ENCODE data around the gene TRAK2.
"Not testable (repeated sequence)": the region's sequence is repeated elsewhere in the genome, so short reads cannot be mapped to it uniquely, and the experiment has no call there.

The TRAK2 gene

DNA sequence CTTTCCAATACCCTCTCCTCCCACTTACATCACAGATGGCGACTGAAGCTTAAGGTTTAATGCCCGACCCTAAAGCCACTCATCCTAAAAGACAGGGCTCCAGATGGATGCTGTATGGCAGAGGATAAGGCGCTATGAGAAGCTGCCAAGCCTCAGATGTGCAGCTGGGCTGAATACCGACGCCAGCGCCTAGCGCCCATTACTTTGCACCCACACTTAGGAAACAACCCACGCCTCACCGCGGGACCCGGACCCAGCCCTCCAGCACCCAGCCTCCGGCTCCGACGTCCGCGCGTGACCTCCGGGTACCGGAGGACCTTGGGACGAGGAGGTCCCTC lies 335 bp downstream of the TRAK2 start:
- H3K9me3 ChIP-seq (ENCODE audit: control insufficient read depth, low read length), result no peaks in the 10 kb centered on the region
- peak overlapping the region; percentile 93 for H3K4me3 ChIP-seq (ENCODE audit: insufficient read depth, low read depth, low read length, poor library complexity, severe bottlenecking)
- no peaks in the 10 kb centered on the region for H3K27me3 ChIP-seq (replicated peaks; ENCODE audit: control insufficient read depth, insufficient read depth, low read length, poor library complexity, severe bottlenecking)
- DNase-seq, result no peak
- no peaks in the 10 kb centered on the region for H3K36me3 ChIP-seq (ENCODE audit: control insufficient read depth, insufficient read depth, low read length)
- peak overlapping the region; percentile 83 for H3K27ac ChIP-seq (ENCODE audit: insufficient read depth, low read length, poor library complexity, severe bottlenecking)
- peaks cover 22% of the 10 kb centered on the region for H3K4me1 ChIP-seq (ENCODE audit: control insufficient read depth, insufficient read depth, low read length, poor library complexity, severe bottlenecking)

DNA sequence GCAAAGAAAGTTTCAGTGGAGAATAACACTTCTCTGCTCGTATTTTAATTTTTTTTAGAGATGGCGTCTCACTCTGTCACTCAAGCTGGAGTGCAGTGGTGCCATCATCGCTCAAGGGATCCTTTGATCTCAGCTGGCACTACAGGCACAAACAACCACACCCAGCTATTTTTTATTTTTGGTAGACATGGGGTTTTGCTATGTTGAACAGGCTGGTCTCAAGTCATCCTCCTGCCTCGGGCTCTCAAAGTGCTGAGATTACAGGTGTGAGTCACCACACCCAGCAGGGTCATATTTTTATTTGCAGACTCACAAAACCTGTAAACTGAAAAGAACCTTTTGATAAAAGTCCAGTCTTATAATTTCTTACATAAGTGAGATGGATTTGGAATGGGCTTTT lies 2.6 kb downstream of the TRAK2 start:
- H3K4me1 ChIP-seq (ENCODE audit: control insufficient read depth, insufficient read depth, low read length, poor library complexity, severe bottlenecking), result peaks cover 22% of the 10 kb centered on the region
- no peaks in the 10 kb centered on the region for H3K27me3 ChIP-seq (replicated peaks; ENCODE audit: control insufficient read depth, insufficient read depth, low read length, poor library complexity, severe bottlenecking)
- H3K36me3 ChIP-seq (ENCODE audit: control insufficient read depth, insufficient read depth, low read length), result no peaks in the 10 kb centered on the region
- peak overlapping the region; percentile 33 for H3K27ac ChIP-seq (ENCODE audit: insufficient read depth, low read length, poor library complexity, severe bottlenecking)
- peak in 2 of 3 donors; percentile 14 to 33 for DNase-seq
- H3K4me3 ChIP-seq (ENCODE audit: insufficient read depth, low read depth, low read length, poor library complexity, severe bottlenecking), result no peak overlapping the region
- no peaks in the 10 kb centered on the region for H3K9me3 ChIP-seq (ENCODE audit: control insufficient read depth, low read length)

DNA sequence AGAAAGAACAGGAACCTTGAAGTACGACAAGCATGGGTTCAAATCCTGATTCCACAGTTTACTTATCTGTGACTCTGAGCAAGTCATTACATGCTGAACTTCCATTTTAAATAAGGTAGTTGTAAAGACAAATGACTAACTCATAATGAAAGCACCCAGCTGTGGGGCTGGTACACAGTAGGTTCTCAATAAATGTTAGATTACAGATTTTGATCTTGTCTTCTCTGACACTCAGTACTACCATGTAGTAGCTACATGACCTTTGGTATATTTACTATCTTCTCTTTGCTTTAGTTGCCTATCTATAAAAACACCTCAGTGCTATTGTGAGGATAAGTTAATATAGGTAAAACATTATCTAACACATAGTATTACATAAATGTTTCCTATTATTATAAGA lies 3.2 kb downstream of the TRAK2 start:
- Histone ChIP-seq H3K9me3 (ENCODE audit: control insufficient read depth, low read length) (no peaks in the 10 kb centered on the region), H3K27me3 (replicated peaks; ENCODE audit: control insufficient read depth, insufficient read depth, low read length, poor library complexity, severe bottlenecking) (no peaks in the 10 kb centered on the region), H3K4me3 (ENCODE audit: insufficient read depth, low read depth, low read length, poor library complexity, severe bottlenecking) (no peak overlapping the region), H3K4me1 (ENCODE audit: control insufficient read depth, insufficient read depth, low read length, poor library complexity, severe bottlenecking) (peaks cover 22% of the 10 kb centered on the region), H3K27ac (ENCODE audit: insufficient read depth, low read length, poor library complexity, severe bottlenecking) (peak overlapping the region; percentile 40), H3K36me3 (ENCODE audit: control insufficient read depth, insufficient read depth, low read length) (no peaks in the 10 kb centered on the region)
- no peak for DNase-seq

DNA sequence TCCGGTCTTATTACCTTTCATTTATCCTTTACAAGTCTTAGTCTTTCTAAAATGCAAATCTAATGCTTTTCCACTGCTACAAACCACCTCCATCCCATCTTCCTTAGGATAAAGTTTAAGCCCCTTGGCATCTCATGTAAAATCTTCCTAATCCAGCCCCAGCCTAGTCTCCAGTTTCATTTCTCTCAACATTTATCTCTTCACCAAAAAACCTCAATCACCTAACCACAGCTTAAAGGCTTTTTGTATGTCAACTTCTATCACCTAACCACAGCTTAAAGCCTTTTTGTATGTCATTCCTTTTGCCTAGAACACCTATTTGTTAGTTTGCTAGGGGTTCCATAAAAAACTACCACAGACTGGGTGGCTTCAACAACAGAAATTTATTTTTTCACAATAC lies 4.2 kb downstream of the TRAK2 start:
- Histone ChIP-seq H3K4me3 (ENCODE audit: insufficient read depth, low read depth, low read length, poor library complexity, severe bottlenecking) (no peak overlapping the region), H3K36me3 (ENCODE audit: control insufficient read depth, insufficient read depth, low read length) (no peaks in the 10 kb centered on the region), H3K9me3 (ENCODE audit: control insufficient read depth, low read length) (no peaks in the 10 kb centered on the region), H3K27ac (ENCODE audit: insufficient read depth, low read length, poor library complexity, severe bottlenecking) (peak overlapping the region; percentile 40), H3K4me1 (ENCODE audit: control insufficient read depth, insufficient read depth, low read length, poor library complexity, severe bottlenecking) (peaks cover 22% of the 10 kb centered on the region), H3K27me3 (replicated peaks; ENCODE audit: control insufficient read depth, insufficient read depth, low read length, poor library complexity, severe bottlenecking) (no peaks in the 10 kb centered on the region)
- no peak for DNase-seq

DNA sequence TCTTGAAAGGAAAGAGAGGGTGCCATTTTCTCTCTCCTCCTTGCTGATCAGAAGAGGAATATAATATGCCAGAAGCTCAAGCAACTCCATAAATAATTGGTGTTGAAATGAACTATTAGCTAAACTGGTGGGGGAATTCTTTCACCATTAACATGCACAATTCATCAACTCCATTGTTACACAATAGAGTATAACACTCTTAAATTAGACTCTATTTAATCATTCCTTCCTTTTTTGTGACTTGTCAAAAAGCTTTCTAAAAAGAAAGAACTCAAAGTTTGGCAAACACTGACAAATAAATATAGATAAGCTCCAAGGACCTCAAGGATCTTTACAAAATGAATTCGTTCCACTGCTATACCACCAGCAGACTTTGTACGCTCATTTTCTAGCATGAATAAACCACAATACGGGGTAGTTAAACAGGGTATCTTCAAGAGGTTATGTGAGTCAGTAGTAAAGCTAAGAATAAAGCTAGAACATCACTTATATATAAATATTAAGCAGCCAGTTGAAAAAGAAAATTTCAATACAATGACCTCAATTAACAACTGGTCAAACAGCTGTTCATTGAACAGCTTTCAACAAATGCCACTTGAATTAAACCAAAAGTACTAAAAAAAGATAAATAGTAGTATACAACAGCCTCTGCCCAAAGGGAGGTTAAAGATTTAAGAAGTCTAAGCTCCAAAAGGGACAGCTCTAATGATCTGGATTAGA lies 6.4 kb downstream of the TRAK2 start:
- Histone ChIP-seq H3K9me3 (ENCODE audit: control insufficient read depth, low read length) (no peaks in the 10 kb centered on the region), H3K36me3 (ENCODE audit: control insufficient read depth, insufficient read depth, low read length) (no peaks in the 10 kb centered on the region), H3K4me1 (ENCODE audit: control insufficient read depth, insufficient read depth, low read length, poor library complexity, severe bottlenecking) (peaks cover 22% of the 10 kb centered on the region), H3K27me3 (replicated peaks; ENCODE audit: control insufficient read depth, insufficient read depth, low read length, poor library complexity, severe bottlenecking) (no peaks in the 10 kb centered on the region), H3K4me3 (ENCODE audit: insufficient read depth, low read depth, low read length, poor library complexity, severe bottlenecking) (no peak overlapping the region), H3K27ac (ENCODE audit: insufficient read depth, low read length, poor library complexity, severe bottlenecking) (no peak overlapping the region)
- DNase-seq, result no peak

DNA sequence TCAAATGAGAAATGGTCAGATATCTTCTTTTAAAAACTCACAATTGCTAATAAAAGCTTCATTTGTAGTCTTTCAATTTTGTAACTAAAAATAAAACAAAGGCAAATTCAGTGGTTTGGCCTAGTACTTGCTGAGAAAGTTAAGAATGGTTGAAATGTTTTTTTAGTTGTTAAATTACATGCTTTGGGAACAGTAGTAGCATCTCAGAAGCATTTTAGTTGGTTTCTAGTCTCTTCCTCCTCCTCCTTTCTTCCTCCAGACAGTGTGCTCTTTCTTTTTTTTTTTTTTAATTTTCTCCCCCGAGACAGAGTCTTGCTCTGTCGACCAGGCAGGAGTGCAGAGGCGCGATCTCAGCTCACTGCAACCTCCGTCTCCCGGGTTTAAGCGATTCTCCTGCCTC lies 9.8 kb downstream of the TRAK2 start:
- H3K9me3 ChIP-seq (ENCODE audit: control insufficient read depth, low read length), result no peaks in the 10 kb centered on the region
- no peak overlapping the region for H3K4me3 ChIP-seq (ENCODE audit: insufficient read depth, low read depth, low read length, poor library complexity, severe bottlenecking)
- H3K27ac ChIP-seq (ENCODE audit: insufficient read depth, low read length, poor library complexity, severe bottlenecking), result no peak overlapping the region
- H3K36me3 ChIP-seq (ENCODE audit: control insufficient read depth, insufficient read depth, low read length), result peaks cover 2% of the 10 kb centered on the region
- no peaks in the 10 kb centered on the region for H3K27me3 ChIP-seq (replicated peaks; ENCODE audit: control insufficient read depth, insufficient read depth, low read length, poor library complexity, severe bottlenecking)
- DNase-seq, result no peak
- H3K4me1 ChIP-seq (ENCODE audit: control insufficient read depth, insufficient read depth, low read length, poor library complexity, severe bottlenecking), result peaks cover 2% of the 10 kb centered on the region

DNA sequence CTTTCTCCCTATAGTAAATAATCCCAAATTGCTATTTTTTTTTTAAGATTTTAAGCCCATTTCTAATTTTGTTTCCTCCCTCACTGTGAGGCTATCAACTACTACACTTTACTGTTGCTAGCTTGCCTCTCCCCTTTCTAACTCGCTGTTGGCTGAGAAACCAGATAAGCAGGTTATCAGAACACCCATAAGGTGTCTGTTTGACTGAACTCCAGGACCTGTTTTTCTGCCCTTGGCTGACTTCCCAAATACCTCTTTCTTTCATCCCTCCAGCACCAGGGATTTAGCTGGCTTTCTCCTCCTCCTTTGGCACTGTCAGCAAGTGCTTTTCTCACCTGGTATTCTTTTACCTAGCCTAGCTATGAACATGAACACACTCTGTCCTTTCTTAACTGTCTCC lies 11.1 kb downstream of the TRAK2 start:
- H3K4me1 ChIP-seq (ENCODE audit: control insufficient read depth, insufficient read depth, low read length, poor library complexity, severe bottlenecking), result no peaks in the 10 kb centered on the region
- H3K9me3 ChIP-seq (ENCODE audit: control insufficient read depth, low read length), result no peaks in the 10 kb centered on the region
- peaks cover 2% of the 10 kb centered on the region for H3K36me3 ChIP-seq (ENCODE audit: control insufficient read depth, insufficient read depth, low read length)
- no peaks in the 10 kb centered on the region for H3K27me3 ChIP-seq (replicated peaks; ENCODE audit: control insufficient read depth, insufficient read depth, low read length, poor library complexity, severe bottlenecking)
- H3K27ac ChIP-seq (ENCODE audit: insufficient read depth, low read length, poor library complexity, severe bottlenecking), result no peak overlapping the region
- no peak overlapping the region for H3K4me3 ChIP-seq (ENCODE audit: insufficient read depth, low read depth, low read length, poor library complexity, severe bottlenecking)
- DNase-seq, result no peak

DNA sequence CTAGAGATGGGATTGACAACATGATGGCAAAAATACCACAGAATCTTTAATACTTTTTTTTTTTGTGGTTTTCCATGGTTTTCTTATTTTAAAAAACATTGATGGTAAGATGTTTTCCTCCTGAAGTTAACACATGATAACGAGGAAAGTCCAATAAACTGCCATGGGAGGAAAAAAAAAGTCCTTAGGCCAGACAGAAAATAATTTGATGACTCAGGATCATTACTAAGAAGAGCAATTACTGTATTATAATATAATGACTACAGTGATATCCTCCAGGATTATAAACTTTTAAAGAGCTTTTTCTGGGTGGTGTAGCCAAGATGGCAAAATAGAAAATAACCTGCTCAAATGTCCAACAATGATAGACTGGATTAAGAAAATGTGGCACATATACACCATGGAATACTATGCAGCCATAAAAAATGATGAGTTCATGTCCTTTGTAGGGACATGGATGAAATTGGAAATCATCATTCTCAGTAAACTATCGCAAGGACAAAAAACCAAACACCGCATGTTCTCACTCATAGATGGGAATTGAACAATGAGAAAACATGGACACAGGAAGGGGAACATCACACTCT lies 11.8 kb downstream of the TRAK2 start:
- not testable (repeated sequence) for H3K27ac ChIP-seq (ENCODE audit: insufficient read depth, low read length, poor library complexity, severe bottlenecking); DNase-seq; H3K4me1 ChIP-seq (ENCODE audit: control insufficient read depth, insufficient read depth, low read length, poor library complexity, severe bottlenecking); H3K4me3 ChIP-seq (ENCODE audit: insufficient read depth, low read depth, low read length, poor library complexity, severe bottlenecking); H3K9me3 ChIP-seq (ENCODE audit: control insufficient read depth, low read length); H3K27me3 ChIP-seq (replicated peaks; ENCODE audit: control insufficient read depth, insufficient read depth, low read length, poor library complexity, severe bottlenecking); H3K36me3 ChIP-seq (ENCODE audit: control insufficient read depth, insufficient read depth, low read length)

DNA sequence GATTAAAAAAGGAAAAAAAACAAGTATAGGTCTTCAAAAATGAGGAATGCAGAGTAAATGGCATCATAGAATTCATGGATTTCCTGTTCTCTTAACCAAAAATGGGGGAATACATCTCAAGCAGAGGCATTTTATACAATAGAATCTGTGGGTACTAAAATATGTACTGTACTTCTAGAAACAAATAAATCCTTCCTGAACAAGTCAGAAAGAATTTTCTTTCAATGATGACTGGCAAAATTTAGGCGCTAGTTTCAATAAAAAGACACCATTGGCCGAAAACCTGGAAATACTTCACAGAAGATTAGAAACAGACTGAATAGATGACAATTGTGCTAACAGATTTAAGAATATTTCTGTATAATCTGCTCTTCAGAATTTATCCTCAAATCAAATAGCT lies 15.1 kb downstream of the TRAK2 start:
- H3K27ac ChIP-seq (ENCODE audit: insufficient read depth, low read length, poor library complexity, severe bottlenecking), result no peak overlapping the region
- peaks cover 4% of the 10 kb centered on the region for H3K36me3 ChIP-seq (ENCODE audit: control insufficient read depth, insufficient read depth, low read length)
- no peak overlapping the region for H3K4me3 ChIP-seq (ENCODE audit: insufficient read depth, low read depth, low read length, poor library complexity, severe bottlenecking)
- H3K9me3 ChIP-seq (ENCODE audit: control insufficient read depth, low read length), result no peaks in the 10 kb centered on the region
- H3K4me1 ChIP-seq (ENCODE audit: control insufficient read depth, insufficient read depth, low read length, poor library complexity, severe bottlenecking), result peaks cover 25% of the 10 kb centered on the region
- DNase-seq, result no peak
- H3K27me3 ChIP-seq (replicated peaks; ENCODE audit: control insufficient read depth, insufficient read depth, low read length, poor library complexity, severe bottlenecking), result no peaks in the 10 kb centered on the region

DNA sequence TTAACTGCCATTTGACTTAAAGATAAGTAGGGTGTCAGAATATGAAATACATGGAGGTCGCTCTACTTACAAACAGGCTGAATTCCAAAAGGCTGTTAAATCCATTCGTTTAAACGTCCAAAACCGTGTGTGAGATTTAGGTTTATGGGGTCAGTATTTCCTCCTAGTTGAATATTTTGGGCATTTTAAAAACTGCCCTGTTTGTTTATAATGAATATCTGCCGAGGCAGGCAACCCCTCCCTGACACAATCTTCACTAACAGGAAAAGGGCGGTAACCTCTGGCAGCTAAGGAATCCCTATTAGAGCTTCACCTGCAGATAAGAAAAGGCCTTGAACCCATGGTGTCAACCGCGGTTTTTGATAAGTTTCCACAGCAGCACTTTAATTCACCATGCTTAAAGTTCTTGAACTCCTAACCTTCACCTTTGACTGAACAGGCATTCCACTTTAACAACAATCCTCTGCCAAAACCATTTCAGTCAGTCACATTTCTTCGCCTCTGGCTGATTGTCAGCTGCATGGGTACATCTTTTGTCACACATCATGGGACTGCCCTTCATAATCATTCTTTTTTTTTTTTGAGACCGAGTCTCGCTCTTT lies 17.8 kb downstream of the TRAK2 start:
- Histone ChIP-seq H3K4me3 (ENCODE audit: insufficient read depth, low read depth, low read length, poor library complexity, severe bottlenecking) (no peak overlapping the region), H3K36me3 (ENCODE audit: control insufficient read depth, insufficient read depth, low read length) (peaks cover 5% of the 10 kb centered on the region), H3K4me1 (ENCODE audit: control insufficient read depth, insufficient read depth, low read length, poor library complexity, severe bottlenecking) (peaks cover 25% of the 10 kb centered on the region), H3K27ac (ENCODE audit: insufficient read depth, low read length, poor library complexity, severe bottlenecking) (peak overlapping the region; percentile 40), H3K9me3 (ENCODE audit: control insufficient read depth, low read length) (no peaks in the 10 kb centered on the region), H3K27me3 (replicated peaks; ENCODE audit: control insufficient read depth, insufficient read depth, low read length, poor library complexity, severe bottlenecking) (no peaks in the 10 kb centered on the region)
- DNase-seq, result no peak

Data from effector memory CD4-positive, alpha-beta T cell (primary cell).